ENCODE measurements around the gene PTPRJ.

Gene PTPRJ

DNA sequence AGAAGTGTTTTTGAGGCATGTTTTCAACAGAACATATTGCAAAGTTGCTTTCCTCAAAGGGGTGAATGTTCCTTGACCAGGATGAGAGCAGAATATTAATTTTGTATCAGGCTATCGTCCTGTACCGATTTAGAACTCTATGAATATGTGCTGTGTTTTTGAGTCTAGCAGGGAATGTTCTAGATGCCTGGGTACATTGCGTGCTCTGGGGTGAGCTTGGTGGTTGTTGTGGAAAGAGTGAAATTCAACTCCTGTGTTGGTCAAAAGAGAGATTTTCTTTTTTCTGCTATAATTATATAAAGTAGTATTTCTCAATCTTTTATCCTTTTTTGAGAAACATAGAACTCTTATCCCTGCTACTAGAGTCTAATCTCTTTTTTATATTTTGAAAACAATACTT is 185.1 kb downstream of the PTPRJ start:
- Histone ChIP-seq H3K4me1 (ENCODE audit: control insufficient read depth, insufficient read depth, low read depth, low read length) (peaks cover 5% of the 10 kb centered on the region), H3K9ac (ENCODE audit: low read length) (no peak overlapping the region), H3K27ac (ENCODE audit: low read length, poor library complexity, severe bottlenecking) (no peak overlapping the region), H2BK12ac (ENCODE audit: low read length in 2 of 2) (no peak overlapping the region), H4K8ac (ENCODE audit: low read length) (no peak overlapping the region), H3K4ac (ENCODE audit: low read depth in 1 of 2, low read length in 2 of 2) (no peak overlapping the region), H2AFZ (ENCODE audit: low read depth, low read length) (no peak overlapping the region), H2BK120ac (ENCODE audit: low read depth, low read length) (no peak overlapping the region), H2BK15ac (ENCODE audit: low read depth, poor library complexity, severe bottlenecking) (no peak overlapping the region), H3K18ac (ENCODE audit: low read depth in 1 of 2, low read length in 2 of 2) (no peak overlapping the region), H3K79me1 (replicated peaks; ENCODE audit: low read length, poor library complexity, severe bottlenecking) (peaks cover 32% of the 10 kb centered on the region), H3K14ac (ENCODE audit: low read length in 2 of 2) (no peak overlapping the region), H3K27me3 (ENCODE audit: control insufficient read depth in 1 of 2, insufficient read depth in 1 of 2, low read length in 2 of 2) (no peaks in the 10 kb centered on the region), H3K36me3 (ENCODE audit: control insufficient read depth in 1 of 2, insufficient read depth in 2 of 2, low read depth in 1 of 2, low read length in 2 of 2) (peaks cover 14 to 40% of the 10 kb centered on the region in 2 experiments), H3K4me3 (ENCODE audit: insufficient read depth in 1 of 2, low read depth in 1 of 2, low read length in 2 of 2) (no peak overlapping the region), H3K23ac (ENCODE audit: low read length in 2 of 2) (no peak overlapping the region), H3K4me2 (ENCODE audit: low read length, poor library complexity, severe bottlenecking) (no peak overlapping the region), H4K91ac (ENCODE audit: low read length) (no peak overlapping the region), H2AK5ac (ENCODE audit: low read length, severe bottlenecking) (no peak overlapping the region), H2BK5ac (ENCODE audit: low read depth, low read length, poor library complexity, severe bottlenecking) (no peak overlapping the region), H3K9me3 (ENCODE audit: control insufficient read depth, low read length) (no peaks in the 10 kb centered on the region)
- no peak for DNase-seq
- WGBS, result 96% methylated on average over 2 of the region's 3 CpGs

DNA sequence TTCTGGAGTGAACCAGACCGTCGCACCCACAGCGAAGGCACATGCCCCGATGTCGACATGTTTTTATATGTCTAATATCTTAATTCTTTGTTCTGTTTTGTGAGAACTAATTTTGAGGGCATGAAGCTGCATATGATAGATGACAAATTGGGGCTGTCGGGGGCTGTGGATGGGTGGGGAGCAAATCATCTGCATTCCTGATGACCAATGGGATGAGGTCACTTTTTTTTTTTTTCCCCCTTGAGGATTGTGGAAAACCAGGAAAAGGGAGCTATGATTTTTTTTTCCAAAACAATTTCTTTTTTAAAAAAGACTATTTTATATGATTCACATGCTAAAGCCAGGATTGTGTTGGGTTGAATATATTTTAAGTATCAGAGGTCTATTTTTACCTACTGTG is 187.0 kb downstream of the PTPRJ start:
- Histone ChIP-seq H3K79me1 (replicated peaks; ENCODE audit: low read length, poor library complexity, severe bottlenecking) (peaks cover 32% of the 10 kb centered on the region), H3K36me3 (ENCODE audit: control insufficient read depth in 1 of 2, insufficient read depth in 2 of 2, low read depth in 1 of 2, low read length in 2 of 2) (peaks cover 14 to 37% of the 10 kb centered on the region in 2 experiments), H3K14ac (ENCODE audit: low read length in 2 of 2) (no peak overlapping the region), H2AFZ (ENCODE audit: low read depth, low read length) (no peak overlapping the region), H3K9me3 (ENCODE audit: control insufficient read depth, low read length) (no peaks in the 10 kb centered on the region), H2BK120ac (ENCODE audit: low read depth, low read length) (no peak overlapping the region), H4K91ac (ENCODE audit: low read length) (no peak overlapping the region), H3K4me1 (ENCODE audit: control insufficient read depth, insufficient read depth, low read depth, low read length) (peaks cover 5% of the 10 kb centered on the region), H3K4ac (ENCODE audit: low read depth in 1 of 2, low read length in 2 of 2) (no peak overlapping the region), H2BK12ac (ENCODE audit: low read length in 2 of 2) (no peak overlapping the region), H4K8ac (ENCODE audit: low read length) (no peak overlapping the region), H2BK15ac (ENCODE audit: low read depth, poor library complexity, severe bottlenecking) (no peak overlapping the region), H3K27ac (ENCODE audit: low read length, poor library complexity, severe bottlenecking) (no peak overlapping the region), H3K23ac (ENCODE audit: low read length in 2 of 2) (no peak overlapping the region), H3K4me2 (ENCODE audit: low read length, poor library complexity, severe bottlenecking) (no peak overlapping the region), H3K9ac (ENCODE audit: low read length) (peak overlapping the region; percentile 27), H2BK5ac (ENCODE audit: low read depth, low read length, poor library complexity, severe bottlenecking) (no peak overlapping the region), H3K4me3 (ENCODE audit: insufficient read depth in 1 of 2, low read depth in 1 of 2, low read length in 2 of 2) (peak overlapping the region in 1 of 2 experiments; percentile 32), H3K27me3 (ENCODE audit: control insufficient read depth in 1 of 2, insufficient read depth in 1 of 2, low read length in 2 of 2) (no peaks in the 10 kb centered on the region), H2AK5ac (ENCODE audit: low read length, severe bottlenecking) (no peak overlapping the region), H3K18ac (ENCODE audit: low read depth in 1 of 2, low read length in 2 of 2) (no peak overlapping the region)
- DNase-seq, result no peak
- 81% methylated on average over 6 of the region's 6 CpGs for WGBS

DNA sequence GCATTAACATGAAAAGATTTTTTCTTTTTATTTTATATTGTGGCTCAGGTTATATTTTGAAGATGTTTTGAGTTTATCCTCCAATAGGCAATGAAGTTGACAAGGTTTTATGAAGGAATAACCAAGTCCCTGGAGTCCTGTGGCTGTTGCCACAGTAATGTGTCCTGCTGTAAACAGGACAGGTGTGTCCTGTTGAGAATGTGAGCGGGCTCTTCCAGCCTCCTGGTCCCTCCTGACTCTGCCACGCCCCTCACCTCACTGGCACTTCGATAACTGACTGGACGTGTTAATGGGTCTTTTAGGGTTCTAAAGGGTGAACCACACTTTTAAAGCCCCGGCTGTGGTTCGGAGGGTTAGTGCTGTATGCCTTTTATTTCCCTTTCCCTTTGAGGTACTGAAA is 188.5 kb downstream of the PTPRJ start:
- Histone ChIP-seq H3K4me2 (ENCODE audit: low read length, poor library complexity, severe bottlenecking) (no peak overlapping the region), H3K4ac (ENCODE audit: low read depth in 1 of 2, low read length in 2 of 2) (no peak overlapping the region), H3K27me3 (ENCODE audit: control insufficient read depth in 1 of 2, insufficient read depth in 1 of 2, low read length in 2 of 2) (no peaks in the 10 kb centered on the region), H3K23ac (ENCODE audit: low read length in 2 of 2) (no peak overlapping the region), H3K27ac (ENCODE audit: low read length, poor library complexity, severe bottlenecking) (no peak overlapping the region), H3K9me3 (ENCODE audit: control insufficient read depth, low read length) (no peaks in the 10 kb centered on the region), H2BK5ac (ENCODE audit: low read depth, low read length, poor library complexity, severe bottlenecking) (no peak overlapping the region), H3K4me1 (ENCODE audit: control insufficient read depth, insufficient read depth, low read depth, low read length) (peaks cover 5% of the 10 kb centered on the region), H3K18ac (ENCODE audit: low read depth in 1 of 2, low read length in 2 of 2) (no peak overlapping the region), H2BK120ac (ENCODE audit: low read depth, low read length) (no peak overlapping the region), H3K79me1 (replicated peaks; ENCODE audit: low read length, poor library complexity, severe bottlenecking) (peaks cover 30% of the 10 kb centered on the region), H2BK12ac (ENCODE audit: low read length in 2 of 2) (peak overlapping the region in 1 of 2 experiments; percentile 19), H3K36me3 (ENCODE audit: control insufficient read depth in 1 of 2, insufficient read depth in 2 of 2, low read depth in 1 of 2, low read length in 2 of 2) (peaks cover 9 to 35% of the 10 kb centered on the region in 2 experiments), H4K91ac (ENCODE audit: low read length) (no peak overlapping the region), H3K14ac (ENCODE audit: low read length in 2 of 2) (no peak overlapping the region), H2AK5ac (ENCODE audit: low read length, severe bottlenecking) (no peak overlapping the region), H2BK15ac (ENCODE audit: low read depth, poor library complexity, severe bottlenecking) (no peak overlapping the region), H4K8ac (ENCODE audit: low read length) (no peak overlapping the region), H3K9ac (ENCODE audit: low read length) (no peak overlapping the region), H2AFZ (ENCODE audit: low read depth, low read length) (no peak overlapping the region), H3K4me3 (ENCODE audit: insufficient read depth in 1 of 2, low read depth in 1 of 2, low read length in 2 of 2) (no peak overlapping the region)
- DNase-seq, result no peak
- 96% methylated on average over 6 of the region's 6 CpGs for WGBS

GRCh38 chr11:48169259-48169658 is 188.9 kb downstream of the PTPRJ start:
- Histone ChIP-seq H3K27ac (ENCODE audit: low read length, poor library complexity, severe bottlenecking) (no peak overlapping the region), H3K36me3 (ENCODE audit: control insufficient read depth in 1 of 2, insufficient read depth in 2 of 2, low read depth in 1 of 2, low read length in 2 of 2) (peaks cover 4 to 35% of the 10 kb centered on the region in 2 experiments), H2AFZ (ENCODE audit: low read depth, low read length) (no peak overlapping the region), H2BK5ac (ENCODE audit: low read depth, low read length, poor library complexity, severe bottlenecking) (no peak overlapping the region), H4K8ac (ENCODE audit: low read length) (no peak overlapping the region), H3K23ac (ENCODE audit: low read length in 2 of 2) (no peak overlapping the region), H4K91ac (ENCODE audit: low read length) (no peak overlapping the region), H3K4ac (ENCODE audit: low read depth in 1 of 2, low read length in 2 of 2) (no peak overlapping the region), H3K27me3 (ENCODE audit: control insufficient read depth in 1 of 2, insufficient read depth in 1 of 2, low read length in 2 of 2) (no peaks in the 10 kb centered on the region), H3K4me1 (ENCODE audit: control insufficient read depth, insufficient read depth, low read depth, low read length) (peaks cover 5% of the 10 kb centered on the region), H2AK5ac (ENCODE audit: low read length, severe bottlenecking) (no peak overlapping the region), H3K18ac (ENCODE audit: low read depth in 1 of 2, low read length in 2 of 2) (peak overlapping the region in 1 of 2 experiments; percentile 40), H2BK15ac (ENCODE audit: low read depth, poor library complexity, severe bottlenecking) (no peak overlapping the region), H3K9ac (ENCODE audit: low read length) (no peak overlapping the region), H3K14ac (ENCODE audit: low read length in 2 of 2) (no peak overlapping the region), H3K79me1 (replicated peaks; ENCODE audit: low read length, poor library complexity, severe bottlenecking) (peaks cover 25% of the 10 kb centered on the region), H3K4me3 (ENCODE audit: insufficient read depth in 1 of 2, low read depth in 1 of 2, low read length in 2 of 2) (no peak overlapping the region), H3K4me2 (ENCODE audit: low read length, poor library complexity, severe bottlenecking) (no peak overlapping the region), H2BK12ac (ENCODE audit: low read length in 2 of 2) (peak overlapping the region in 1 of 2 experiments; percentile 15), H3K9me3 (ENCODE audit: control insufficient read depth, low read length) (no peaks in the 10 kb centered on the region), H2BK120ac (ENCODE audit: low read depth, low read length) (no peak overlapping the region)
- peak; percentile 3 for DNase-seq
- WGBS, result 95% methylated on average over 5 of the region's 6 CpGs
